Neutrophil (primary cell): ENCODE data around the gene MACO1.

Experiments
- H3K27ac ChIP-seq: fragments of 200-600 bp; sonication (generic); 2 replicates; pipeline ENCODE4 v1.5.1; 2016; ENCODE audit warnings: mild to moderate bottlenecking, moderate library complexity
- H3K27me3 ChIP-seq: fragments of 200-600 bp; sonication (generic); 2 replicates; pipeline ENCODE4 v1.6.0; 2016; ENCODE audit warnings: mild to moderate bottlenecking
- H3K36me3 ChIP-seq: fragments of 200-600 bp; sonication (generic); 2 replicates; pipeline ENCODE4 v1.5.1; 2017
- H3K4me1 ChIP-seq, 2 experiments: fragments of 200-600 bp in 1 of 2; sonication (generic) in 1 of 2; 1 replicate in 1 of 2; 2 replicates in 1 of 2; pipeline versions ENCODE4 v1.5.1 to v1.6.1; 2013 to 2016; ENCODE audit warnings: low read depth in 1 of 2, low read length in 1 of 2, mild to moderate bottlenecking in 1 of 2, moderate library complexity in 1 of 2; ENCODE audit not compliant: control insufficient read depth in 1 of 2, insufficient read depth in 1 of 2
- H3K4me3 ChIP-seq, 2 experiments: fragments of 200-600 bp in 1 of 2; sonication (generic) in 1 of 2; 1 replicate in 1 of 2; 2 replicates in 1 of 2; pipeline ENCODE4 v1.5.1; 2013 to 2016; ENCODE audit warnings: low read depth in 1 of 2, low read length in 1 of 2, mild to moderate bottlenecking in 1 of 2, moderate library complexity in 1 of 2
- H3K9me3 ChIP-seq: fragments of 200-600 bp; sonication (generic); 2 replicates; pipeline ENCODE4 v1.5.1; 2016
- TF ChIP-seq, protein P1 (sequence below): fragments of 200-600 bp; sonication (generic); IDR thresholded peaks from 2 replicates; pipeline ENCODE4 v1.5.1; 2016; ENCODE audit warnings: antibody characterized with exemption

Gene MACO1

DNA sequence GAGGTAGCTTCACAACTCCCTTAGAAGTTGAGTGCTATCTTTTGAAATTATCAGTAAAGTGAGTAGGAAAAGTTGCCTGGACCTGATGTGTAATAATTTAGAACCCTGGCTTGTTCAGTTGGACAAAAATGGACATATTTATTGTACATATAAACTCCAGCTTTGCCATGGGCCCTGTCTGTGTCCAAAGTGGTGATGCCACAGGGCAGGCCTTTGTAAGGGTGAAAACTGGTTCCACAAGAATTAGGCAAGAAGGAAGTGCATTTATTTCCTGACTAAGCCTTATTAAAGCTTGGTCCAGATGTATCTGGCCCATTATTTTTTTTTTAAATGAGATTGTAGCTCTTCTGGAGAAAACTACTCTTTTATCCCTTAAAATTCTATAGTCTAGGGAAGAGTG is 47.9 kb downstream of the MACO1 start:
- H3K4me1 ChIP-seq, result peaks cover 15 to 18% of the 10 kb centered on the region in 2 experiments
- H3K9me3 ChIP-seq, result no peaks in the 10 kb centered on the region
- H3K27ac ChIP-seq, result no peak overlapping the region
- H3K27me3 ChIP-seq, result no peaks in the 10 kb centered on the region
- no peak overlapping the region for H3K4me3 ChIP-seq
- peaks cover 2% of the 10 kb centered on the region for H3K36me3 ChIP-seq
- TF ChIP-seq, protein P1, sequence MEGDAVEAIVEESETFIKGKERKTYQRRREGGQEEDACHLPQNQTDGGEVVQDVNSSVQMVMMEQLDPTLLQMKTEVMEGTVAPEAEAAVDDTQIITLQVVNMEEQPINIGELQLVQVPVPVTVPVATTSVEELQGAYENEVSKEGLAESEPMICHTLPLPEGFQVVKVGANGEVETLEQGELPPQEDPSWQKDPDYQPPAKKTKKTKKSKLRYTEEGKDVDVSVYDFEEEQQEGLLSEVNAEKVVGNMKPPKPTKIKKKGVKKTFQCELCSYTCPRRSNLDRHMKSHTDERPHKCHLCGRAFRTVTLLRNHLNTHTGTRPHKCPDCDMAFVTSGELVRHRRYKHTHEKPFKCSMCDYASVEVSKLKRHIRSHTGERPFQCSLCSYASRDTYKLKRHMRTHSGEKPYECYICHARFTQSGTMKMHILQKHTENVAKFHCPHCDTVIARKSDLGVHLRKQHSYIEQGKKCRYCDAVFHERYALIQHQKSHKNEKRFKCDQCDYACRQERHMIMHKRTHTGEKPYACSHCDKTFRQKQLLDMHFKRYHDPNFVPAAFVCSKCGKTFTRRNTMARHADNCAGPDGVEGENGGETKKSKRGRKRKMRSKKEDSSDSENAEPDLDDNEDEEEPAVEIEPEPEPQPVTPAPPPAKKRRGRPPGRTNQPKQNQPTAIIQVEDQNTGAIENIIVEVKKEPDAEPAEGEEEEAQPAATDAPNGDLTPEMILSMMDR, result no peak

DNA sequence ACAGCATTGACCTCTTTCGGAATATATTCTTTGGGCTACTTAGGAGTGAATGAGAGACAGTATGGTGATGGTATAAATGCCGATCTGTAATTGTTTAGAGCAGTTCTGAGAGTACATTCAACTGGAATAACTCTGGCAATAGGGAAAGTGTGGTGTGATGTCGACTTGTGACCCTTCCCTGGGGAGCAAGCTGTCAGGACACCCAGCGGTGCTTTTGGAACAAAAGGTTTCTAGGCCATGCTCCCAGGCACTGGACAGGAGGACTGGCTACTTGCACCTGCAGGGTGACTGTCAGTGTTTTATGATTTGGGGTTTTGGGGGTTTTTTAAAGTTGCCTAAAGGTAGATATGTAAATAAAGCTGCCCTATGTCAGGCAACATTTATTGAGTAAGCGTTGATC is 50.9 kb downstream of the MACO1 start:
- Histone ChIP-seq H3K4me1 (peaks cover 20 to 26% of the 10 kb centered on the region in 2 experiments), H3K27ac (no peak overlapping the region), H3K4me3 (no peak overlapping the region), H3K27me3 (no peaks in the 10 kb centered on the region), H3K36me3 (peaks cover 11% of the 10 kb centered on the region), H3K9me3 (no peaks in the 10 kb centered on the region)
- TF ChIP-seq, protein P1, result no peak

DNA sequence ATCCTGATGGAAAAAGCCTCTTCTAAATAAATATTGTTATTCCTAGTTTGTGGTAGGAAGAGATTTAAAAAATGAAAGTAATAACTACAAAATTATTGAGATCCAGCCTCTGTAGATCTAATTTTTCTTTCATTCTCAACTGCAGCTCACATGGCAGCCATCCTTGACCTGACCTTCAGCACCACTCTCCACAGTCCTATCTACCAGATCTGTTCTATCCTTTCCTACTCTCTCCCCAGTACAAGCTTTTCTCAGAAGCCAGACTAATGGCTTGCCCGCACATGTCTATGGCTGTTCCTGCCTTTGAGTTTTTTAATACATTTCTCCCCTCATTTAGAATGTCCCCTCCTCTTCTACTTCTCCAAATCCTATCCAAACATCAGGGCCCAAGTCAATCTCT is 51.5 kb downstream of the MACO1 start:
- Histone ChIP-seq H3K36me3 (peaks cover 17% of the 10 kb centered on the region), H3K4me1 (peaks cover 20 to 26% of the 10 kb centered on the region in 2 experiments), H3K4me3 (no peak overlapping the region), H3K9me3 (no peaks in the 10 kb centered on the region), H3K27ac (no peak overlapping the region), H3K27me3 (no peaks in the 10 kb centered on the region)
- TF ChIP-seq, protein P1, result no peak

DNA sequence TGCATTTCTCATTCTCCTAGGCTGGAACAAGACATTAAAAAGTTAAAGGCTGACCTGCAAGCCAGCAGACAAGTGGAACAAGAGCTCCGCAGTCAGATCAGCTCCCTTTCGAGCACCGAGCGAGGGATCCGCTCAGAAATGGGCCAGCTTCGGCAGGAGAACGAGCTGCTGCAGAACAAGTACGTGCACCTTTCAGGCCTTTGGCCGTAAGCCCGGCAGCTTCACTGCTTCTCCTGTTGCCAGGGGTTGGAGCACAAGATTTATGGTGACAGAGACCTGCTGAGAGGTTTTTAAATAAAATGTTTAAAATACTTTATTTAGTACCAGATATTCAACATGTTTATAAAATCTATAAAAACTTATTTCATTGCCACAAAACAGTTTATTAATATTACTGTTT is 53.4 kb downstream of the MACO1 start:
- no peaks in the 10 kb centered on the region for H3K9me3 ChIP-seq
- TF ChIP-seq, protein P1, result no peak
- H3K27ac ChIP-seq, result no peak overlapping the region
- H3K36me3 ChIP-seq, result peaks cover 24% of the 10 kb centered on the region
- no peaks in the 10 kb centered on the region for H3K27me3 ChIP-seq
- no peak overlapping the region for H3K4me3 ChIP-seq
- peaks cover 13 to 18% of the 10 kb centered on the region in 2 experiments for H3K4me1 ChIP-seq

DNA sequence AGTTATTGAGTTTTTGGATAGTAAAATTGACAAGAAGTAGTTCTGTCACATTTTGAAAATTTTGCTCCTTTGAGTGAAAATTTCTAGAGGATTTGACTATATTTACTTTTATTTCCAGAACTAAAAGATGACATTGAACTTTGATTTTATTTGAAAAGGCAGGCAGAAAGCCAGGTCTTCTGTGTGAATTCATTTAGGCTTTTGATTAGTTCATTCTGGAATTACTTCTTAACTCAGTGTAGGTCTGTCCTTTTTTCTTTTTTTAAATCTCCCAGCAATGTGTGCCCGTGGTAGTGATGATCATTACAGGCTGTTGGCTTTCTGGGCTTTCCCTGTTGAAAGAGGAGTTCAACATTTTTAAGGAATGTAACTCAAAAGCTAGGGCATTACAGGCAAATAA is 53.8 kb downstream of the MACO1 start:
- H3K36me3 ChIP-seq, result peaks cover 29% of the 10 kb centered on the region
- no peak overlapping the region for H3K27ac ChIP-seq
- H3K4me3 ChIP-seq, result no peak overlapping the region
- TF ChIP-seq, protein P1, result no peak
- no peaks in the 10 kb centered on the region for H3K9me3 ChIP-seq
- no peaks in the 10 kb centered on the region for H3K27me3 ChIP-seq
- H3K4me1 ChIP-seq, result peaks cover 13 to 17% of the 10 kb centered on the region in 2 experiments
